ENCODE data around the gene VSTM1.

- TF ChIP-seq SP4 (IDR thresholded peaks at IDR 0.05; ENCODE audit: low read length) (no peak), EP300 (IDR thresholded peaks at IDR 0.05; ENCODE audit: borderline replicate concordance in 1 of 2, low read depth in 2 of 2, low read length in 2 of 2) (no peak), HDAC2 (IDR thresholded peaks at IDR 0.05; ENCODE audit: borderline replicate concordance in 1 of 2, low read depth in 2 of 2, low read length in 2 of 2) (no peak), PHF8 (conservative IDR thresholded peaks at IDR 0.05; ENCODE audit: low read depth, low read length) (no peak), EZH2 (IDR thresholded peaks at IDR 0.05; ENCODE audit: low read depth, low read length, severe bottlenecking) (no peak), CTCF (IDR thresholded peaks at IDR 0.05; ENCODE audit: control extremely low read depth in 1 of 3, insufficient read depth in 1 of 3, low read depth in 1 of 3, low read length in 3 of 3) (no peak), POLR2AphosphoS5 (IDR thresholded peaks at IDR 0.05; ENCODE audit: low read depth, low read length) (no peak), RFX5 (IDR thresholded peaks at IDR 0.05; ENCODE audit: borderline replicate concordance, low read depth, low read length) (no peak), CHD2 (IDR thresholded peaks at IDR 0.05; ENCODE audit: low read length) (no peak), GTF2F1 (IDR thresholded peaks at IDR 0.05; ENCODE audit: borderline replicate concordance, low read depth, low read length) (no peak), USF2 (IDR thresholded peaks at IDR 0.05; ENCODE audit: low read length) (no peak), SIRT6 (IDR thresholded peaks at IDR 0.05; ENCODE audit: low read length) (no peak), SP1 (IDR thresholded peaks at IDR 0.05; ENCODE audit: low read depth, low read length) (no peak), JUN (IDR thresholded peaks at IDR 0.05; ENCODE audit: low read depth, low read length) (no peak)
Measured at GRCh38 chr19:54026656-54027055, 37.0 kb downstream of the VSTM1 start.
